AG08395 (cell line): Measurements from ENCODE around the gene HRK.

Experiments
- DNase-seq: peaks from one replicate; pipeline ENCODE4 v3.0.0; 2012; ENCODE audit warnings: mixed read lengths, low spot score

HRK gene

DNA sequence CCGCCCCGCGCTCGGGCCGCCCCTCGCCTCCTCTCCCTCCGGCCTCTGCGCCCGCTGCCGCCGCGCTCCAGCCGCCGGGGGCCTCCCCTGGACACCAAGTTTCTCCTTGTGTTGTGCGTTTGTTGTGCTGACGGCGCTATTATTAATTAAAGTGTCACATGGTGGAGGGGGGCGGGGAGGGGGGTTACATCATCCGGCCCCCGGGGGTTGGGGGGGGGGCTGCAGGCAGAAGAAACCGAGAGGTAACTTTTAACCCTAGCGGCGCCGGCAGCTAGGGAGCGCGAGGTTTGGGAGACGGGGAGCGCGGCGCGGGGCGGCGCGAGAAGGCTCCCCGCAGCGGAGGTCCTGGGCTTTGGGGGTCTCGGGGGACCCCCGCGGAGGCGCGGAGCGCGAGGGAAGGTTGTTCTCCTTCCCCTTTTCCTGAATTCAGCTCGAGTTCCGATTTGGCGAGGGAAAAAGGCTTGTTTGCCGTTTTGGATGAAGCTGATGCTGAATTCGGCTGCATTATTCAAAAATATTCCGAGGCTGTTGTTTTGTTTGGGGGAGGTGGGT, at the start of gene HRK:
HRK (minus strand) TSS at position 117 of the 552 bp plus-strand sequence. CDS start 134 bp downstream, outside the sequence.
- DNase-seq: no peak

DNA sequence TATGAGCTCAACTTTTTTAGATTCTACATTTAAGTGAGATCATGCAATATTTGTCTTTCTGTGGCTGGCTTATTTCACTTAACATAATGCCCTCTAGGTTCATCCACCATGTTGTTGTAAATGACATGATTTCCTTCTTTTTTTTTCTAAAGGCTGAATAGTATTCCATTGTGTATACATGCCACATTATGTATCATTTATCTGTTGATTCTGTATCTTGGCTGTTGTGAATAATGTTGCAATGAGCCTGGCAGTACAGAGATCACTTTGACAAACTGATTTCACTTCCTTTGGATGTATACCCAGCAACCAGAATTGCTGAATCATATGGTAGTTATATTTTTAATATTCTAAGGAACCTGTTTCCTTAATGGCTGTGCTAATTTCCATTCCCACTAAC, 48.6 kb upstream of the HRK start:
- no peak for DNase-seq

DNA sequence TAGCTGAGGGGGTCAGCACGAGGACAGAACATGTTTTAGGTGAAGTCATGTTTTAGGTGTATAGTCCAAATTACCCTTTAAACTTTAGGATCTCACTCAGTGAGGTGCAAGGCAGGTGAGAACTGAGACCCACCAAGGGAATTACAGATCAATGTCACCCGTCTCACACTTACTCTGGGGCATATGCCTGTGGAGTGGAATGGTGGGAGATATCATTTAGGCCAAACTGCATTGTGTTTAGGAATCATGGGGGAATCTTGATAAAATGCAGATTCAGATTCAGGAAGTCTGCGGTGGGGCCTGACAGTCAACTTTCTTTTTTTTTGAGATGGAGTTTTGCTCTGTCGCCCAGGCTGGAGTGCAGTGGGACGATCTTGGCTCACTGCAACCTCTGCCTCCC, 47.3 kb upstream of the HRK start:
- no peak for DNase-seq

GRCh38 chr12:116927244-116927940, 46.2 kb upstream of the HRK start:
- no peak for DNase-seq

DNA sequence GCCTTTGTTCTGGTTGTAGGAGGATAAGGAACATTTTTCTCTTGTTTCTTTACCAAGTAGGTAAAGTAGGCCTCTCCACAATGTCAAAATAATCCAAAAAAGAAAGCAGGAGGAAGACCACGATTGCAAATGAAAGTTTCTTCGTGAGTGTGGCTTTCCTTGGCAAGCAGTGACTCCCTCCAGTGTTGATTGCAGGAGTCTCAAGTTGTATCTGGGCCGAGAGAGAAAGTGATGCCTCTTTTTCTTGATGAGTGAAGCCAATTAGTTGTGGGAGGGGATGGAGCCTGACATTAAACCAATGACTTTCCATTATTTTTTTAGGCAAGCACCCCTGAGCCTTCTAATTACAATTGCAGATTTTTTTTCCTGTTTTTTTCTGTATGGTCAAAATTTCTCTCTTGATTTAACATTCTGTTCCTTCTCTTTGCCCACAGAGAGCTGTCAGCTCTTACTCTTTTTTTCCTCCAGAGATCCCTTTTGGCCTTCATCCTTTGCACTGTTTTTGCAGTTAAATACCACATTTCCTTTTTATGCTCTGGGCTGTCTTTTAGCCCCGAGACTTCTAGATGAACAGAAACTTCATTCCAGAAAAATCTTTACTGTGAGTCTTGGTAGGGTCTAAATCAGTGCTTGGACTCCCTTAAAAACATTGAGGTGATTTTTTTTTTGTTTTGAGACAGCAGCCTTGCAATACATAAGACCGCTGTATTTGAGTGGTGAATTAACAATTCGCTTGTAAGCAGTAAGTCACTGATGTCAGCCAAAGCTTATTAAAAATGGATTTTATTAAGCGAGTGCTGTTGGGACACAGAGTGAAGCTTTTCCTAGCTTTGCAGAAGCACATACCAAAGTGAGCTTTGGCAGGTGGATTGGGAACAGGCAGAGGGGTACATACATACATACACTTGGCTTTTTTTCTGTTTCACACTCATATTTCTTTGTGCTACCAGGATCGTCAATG, 45.3 kb upstream of the HRK start:
- DNase-seq: no peak

- DNase-seq: peak; percentile 66
Observed at GRCh38 chr12:116924558-116925453, 43.6 kb upstream of the HRK start.

DNA sequence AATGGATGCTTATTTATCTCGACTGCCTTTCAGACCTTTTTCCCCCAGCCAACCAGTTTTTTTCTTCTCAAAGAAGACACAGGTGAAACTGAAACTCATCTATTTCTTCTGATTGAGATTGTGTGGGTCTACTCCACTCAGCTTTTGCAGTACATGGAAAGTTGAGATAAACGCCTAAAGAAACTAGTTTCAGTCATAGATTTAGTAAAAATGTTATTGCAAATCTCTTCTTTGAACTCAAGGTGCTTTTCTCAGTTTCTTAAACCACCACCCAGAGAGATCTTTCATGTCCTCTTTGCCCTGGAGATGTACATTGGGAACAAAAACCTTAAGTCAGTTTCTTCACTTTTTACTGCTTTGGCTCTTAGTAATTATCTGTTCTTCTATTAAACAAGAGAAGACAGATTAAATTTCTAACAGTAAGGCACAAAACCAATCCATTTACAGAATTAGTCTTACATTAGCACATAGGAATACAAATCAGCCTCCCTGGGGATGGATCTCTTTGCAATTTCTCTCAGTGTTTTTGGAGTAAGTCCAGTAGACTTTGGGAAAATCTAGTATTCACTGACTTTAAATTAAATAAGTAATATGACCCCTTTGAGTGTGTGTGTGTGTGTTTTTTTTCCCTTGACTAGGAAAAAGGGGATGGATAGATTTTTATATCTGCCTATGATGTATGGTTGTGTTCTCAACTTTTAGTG, 41.1 kb upstream of the HRK start:
- no peak for DNase-seq

DNA sequence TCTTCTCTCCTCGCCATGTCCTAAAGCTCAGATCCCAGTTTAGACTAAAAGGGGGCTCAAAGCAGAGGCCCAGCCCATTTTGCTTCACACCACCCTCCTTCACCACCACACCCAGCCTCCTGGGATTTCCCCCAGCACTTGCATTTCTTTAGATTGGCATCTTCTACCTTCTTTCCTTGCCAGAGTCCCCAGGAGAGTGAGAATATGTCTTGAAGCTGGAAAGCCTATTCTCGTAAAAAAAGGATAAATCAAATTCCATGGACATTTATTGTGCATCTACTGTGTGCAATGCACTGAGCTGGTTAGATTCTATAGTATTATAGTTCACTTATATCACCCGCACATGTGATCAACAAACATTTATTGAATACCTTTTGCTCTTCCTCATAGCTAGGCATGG, 39.7 kb upstream of the HRK start:
- no peak for DNase-seq

- no peak for DNase-seq
Observed at GRCh38 chr12:116919706-116920485, 38.7 kb upstream of the HRK start.

DNA sequence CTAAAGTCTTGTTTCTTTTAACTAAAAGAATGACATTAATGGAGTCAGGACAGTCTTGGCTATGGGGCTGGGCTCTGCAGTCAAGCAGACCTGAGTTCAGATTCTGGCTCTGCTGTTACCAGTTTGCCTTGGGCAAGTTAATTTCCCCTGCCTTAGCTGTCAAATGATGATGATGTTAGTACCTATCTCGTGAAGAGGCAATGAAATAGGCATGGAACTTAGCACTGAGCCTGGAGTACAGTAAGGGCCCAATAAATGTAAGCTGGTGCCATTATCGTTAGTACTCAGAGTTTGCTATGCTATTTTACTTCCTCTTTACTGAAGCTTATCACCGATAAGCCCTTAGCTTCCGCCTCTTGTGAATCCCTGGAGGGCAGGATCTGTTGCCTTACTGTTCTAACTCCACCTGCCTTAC, 38.0 kb upstream of the HRK start:
- no peak for DNase-seq

GRCh38 chr12:116918464-116918863, 37.2 kb upstream of the HRK start:
- no peak for DNase-seq

- peak; percentile 59 for DNase-seq
Observed at GRCh38 chr12:116916714-116917114, 35.5 kb upstream of the HRK start.

GRCh38 chr12:116916122-116916521, 34.9 kb upstream of the HRK start:
- DNase-seq: peak; percentile 21

DNA sequence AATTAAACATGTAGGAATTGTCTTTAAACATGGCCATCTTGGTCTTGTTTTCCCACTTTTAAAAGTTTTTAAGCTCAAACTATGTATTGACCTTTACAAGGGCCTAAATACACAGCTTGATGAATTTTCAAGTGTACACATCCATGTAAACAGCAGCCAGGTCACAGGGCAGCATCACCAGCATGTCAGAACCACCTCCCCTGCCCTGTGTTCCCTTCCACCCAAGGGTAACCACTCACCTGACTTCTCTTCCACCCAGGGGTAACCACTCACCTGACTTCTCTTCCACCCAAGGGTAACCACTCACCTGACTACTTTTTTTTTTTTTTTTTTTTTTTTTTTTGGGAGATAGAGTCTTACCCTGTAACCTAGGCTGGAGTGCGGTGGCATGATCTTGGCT, 34.1 kb upstream of the HRK start:
- DNase-seq: no peak

DNA sequence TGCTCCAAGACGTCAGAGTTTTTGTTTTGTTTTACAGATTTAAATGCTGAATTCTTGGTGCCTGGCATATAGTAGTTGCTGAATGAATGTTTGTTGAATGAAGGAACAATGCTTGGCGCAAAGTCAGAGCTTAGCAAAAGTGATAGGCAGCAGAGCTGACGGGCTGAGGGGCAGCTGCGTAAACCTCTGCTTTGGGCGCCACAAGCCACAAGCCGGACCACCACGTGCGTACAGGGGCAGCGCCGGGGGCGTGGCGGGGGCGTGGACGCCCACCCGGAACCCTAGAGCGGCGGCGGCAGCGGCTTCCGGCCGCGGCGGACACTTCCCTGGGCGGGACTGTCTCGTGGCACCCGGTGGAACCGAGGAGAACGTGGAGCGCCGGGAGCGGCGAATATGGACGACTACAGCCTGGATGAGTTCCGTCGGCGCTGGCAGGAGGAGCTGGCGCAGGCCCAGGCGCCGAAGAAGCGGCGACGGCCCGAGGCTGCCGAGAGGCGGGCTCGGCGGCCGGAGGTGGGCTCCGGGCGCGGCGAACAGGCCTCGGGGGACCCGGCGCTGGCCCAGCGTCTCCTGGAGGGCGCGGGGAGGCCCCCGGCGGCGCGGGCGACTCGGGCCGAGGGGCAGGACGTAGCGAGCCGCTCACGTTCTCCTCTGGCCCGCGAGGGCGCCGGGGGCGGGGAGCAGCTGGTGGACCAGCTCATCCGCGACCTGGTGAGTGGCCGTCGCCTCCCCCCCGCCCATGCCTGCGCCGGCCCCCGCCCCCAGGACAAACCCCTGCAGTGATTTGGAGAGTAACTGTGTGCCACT, 29.6 kb upstream of the HRK start, which contains the start of gene FBXW8:
FBXW8 (plus strand) TSS at position 306 of the 807 bp plus-strand sequence; CDS start at position 394, 88 bp downstream.
- peak; percentile 92 for DNase-seq

GRCh38 chr12:116910280-116910644, 29.0 kb upstream of the HRK start:
- DNase-seq: no peak

DNA sequence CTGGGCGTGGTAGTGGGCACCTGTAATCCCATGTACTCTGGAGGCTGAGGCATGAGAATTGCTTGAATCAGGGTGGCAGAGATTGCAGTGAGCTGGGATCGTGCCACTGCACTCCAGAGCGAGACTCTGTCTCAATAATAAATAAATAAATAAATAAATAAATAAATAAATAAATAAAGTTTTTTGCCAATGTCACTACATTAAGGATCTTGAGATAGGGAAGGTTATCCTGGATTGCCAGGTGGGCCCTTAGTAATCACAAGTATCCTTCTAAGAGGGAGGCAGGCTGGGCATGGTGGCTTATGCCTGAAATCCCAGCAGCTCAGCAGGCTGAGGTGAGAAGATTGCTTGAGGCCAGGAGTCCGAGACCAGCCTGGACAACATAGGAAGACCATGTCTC, 25.0 kb upstream of the HRK start:
- DNase-seq: no peak

GRCh38 chr12:116903818-116904217, 22.6 kb upstream of the HRK start:
- DNase-seq: no peak

GRCh38 chr12:116901612-116902011, 20.4 kb upstream of the HRK start:
- no peak for DNase-seq
